GM23338 (cell line): Measurements from ENCODE around the gene WDR49.

Source experiments
- EZH2 ChIP-seq: fragments of 200-600 bp; sonication (generic); IDR thresholded peaks from one replicate; pipeline ENCODE4 v1.8.0; 2017; ENCODE audit warnings: antibody characterized with exemption, mild to moderate bottlenecking, low read depth; ENCODE audit not compliant: unreplicated experiment
- POLR2AphosphoS5 ChIP-seq: IDR thresholded peaks from 2 replicates; pipeline ENCODE4 v1.6.1; 2016; ENCODE audit warnings: antibody characterized with exemption, low read depth
- TF ChIP-seq, protein P1 (sequence below), 2 experiments: fragments of 200-600 bp in 1 of 2; sonication (generic) in 1 of 2; conservative IDR thresholded peaks; 2 replicates each; pipeline versions ENCODE4 v1.5.1 to v1.6.1; 2016 to 2017; ENCODE audit warnings: antibody characterized with exemption in 2 of 2, low read depth in 2 of 2, mild to moderate bottlenecking in 2 of 2, moderate library complexity in 1 of 2
- TF ChIP-seq, protein P2 (sequence below): IDR thresholded peaks from one replicate; pipeline ENCODE4 v1.6.1; 2018; ENCODE audit warnings: antibody characterized with exemption; ENCODE audit not compliant: unreplicated experiment

DNA sequence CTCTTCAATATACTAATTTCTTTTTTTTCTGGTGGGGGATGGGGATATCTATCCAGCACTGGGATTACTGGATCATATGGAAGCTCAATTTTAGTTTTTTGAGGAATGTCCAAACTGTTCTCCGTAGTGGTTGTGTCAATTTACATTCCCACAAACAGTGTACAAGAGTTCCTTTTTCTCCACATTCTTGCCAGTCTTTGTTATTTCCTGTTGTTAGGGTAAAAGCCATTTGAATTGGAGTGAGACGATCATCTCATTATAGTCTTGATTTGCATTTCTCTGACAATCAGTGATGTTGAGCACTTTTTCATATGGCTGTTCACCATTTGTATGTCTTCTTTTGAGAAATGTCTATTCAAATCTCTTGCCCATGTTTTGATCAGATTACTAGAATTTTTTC, 12.8 kb upstream of the WDR49 start:
- TF ChIP-seq, protein P1, sequence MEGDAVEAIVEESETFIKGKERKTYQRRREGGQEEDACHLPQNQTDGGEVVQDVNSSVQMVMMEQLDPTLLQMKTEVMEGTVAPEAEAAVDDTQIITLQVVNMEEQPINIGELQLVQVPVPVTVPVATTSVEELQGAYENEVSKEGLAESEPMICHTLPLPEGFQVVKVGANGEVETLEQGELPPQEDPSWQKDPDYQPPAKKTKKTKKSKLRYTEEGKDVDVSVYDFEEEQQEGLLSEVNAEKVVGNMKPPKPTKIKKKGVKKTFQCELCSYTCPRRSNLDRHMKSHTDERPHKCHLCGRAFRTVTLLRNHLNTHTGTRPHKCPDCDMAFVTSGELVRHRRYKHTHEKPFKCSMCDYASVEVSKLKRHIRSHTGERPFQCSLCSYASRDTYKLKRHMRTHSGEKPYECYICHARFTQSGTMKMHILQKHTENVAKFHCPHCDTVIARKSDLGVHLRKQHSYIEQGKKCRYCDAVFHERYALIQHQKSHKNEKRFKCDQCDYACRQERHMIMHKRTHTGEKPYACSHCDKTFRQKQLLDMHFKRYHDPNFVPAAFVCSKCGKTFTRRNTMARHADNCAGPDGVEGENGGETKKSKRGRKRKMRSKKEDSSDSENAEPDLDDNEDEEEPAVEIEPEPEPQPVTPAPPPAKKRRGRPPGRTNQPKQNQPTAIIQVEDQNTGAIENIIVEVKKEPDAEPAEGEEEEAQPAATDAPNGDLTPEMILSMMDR (conservative IDR thresholded peaks at IDR 0.05; ENCODE audit: low read depth in 2 of 2), result no peak
- TF ChIP-seq POLR2AphosphoS5 (no peak), EZH2 (no peak)
- TF ChIP-seq, protein P2, sequence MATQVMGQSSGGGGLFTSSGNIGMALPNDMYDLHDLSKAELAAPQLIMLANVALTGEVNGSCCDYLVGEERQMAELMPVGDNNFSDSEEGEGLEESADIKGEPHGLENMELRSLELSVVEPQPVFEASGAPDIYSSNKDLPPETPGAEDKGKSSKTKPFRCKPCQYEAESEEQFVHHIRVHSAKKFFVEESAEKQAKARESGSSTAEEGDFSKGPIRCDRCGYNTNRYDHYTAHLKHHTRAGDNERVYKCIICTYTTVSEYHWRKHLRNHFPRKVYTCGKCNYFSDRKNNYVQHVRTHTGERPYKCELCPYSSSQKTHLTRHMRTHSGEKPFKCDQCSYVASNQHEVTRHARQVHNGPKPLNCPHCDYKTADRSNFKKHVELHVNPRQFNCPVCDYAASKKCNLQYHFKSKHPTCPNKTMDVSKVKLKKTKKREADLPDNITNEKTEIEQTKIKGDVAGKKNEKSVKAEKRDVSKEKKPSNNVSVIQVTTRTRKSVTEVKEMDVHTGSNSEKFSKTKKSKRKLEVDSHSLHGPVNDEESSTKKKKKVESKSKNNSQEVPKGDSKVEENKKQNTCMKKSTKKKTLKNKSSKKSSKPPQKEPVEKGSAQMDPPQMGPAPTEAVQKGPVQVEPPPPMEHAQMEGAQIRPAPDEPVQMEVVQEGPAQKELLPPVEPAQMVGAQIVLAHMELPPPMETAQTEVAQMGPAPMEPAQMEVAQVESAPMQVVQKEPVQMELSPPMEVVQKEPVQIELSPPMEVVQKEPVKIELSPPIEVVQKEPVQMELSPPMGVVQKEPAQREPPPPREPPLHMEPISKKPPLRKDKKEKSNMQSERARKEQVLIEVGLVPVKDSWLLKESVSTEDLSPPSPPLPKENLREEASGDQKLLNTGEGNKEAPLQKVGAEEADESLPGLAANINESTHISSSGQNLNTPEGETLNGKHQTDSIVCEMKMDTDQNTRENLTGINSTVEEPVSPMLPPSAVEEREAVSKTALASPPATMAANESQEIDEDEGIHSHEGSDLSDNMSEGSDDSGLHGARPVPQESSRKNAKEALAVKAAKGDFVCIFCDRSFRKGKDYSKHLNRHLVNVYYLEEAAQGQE, result no peak
